Hepatocyte (in vitro differentiated cells): ENCODE results near the gene FBXO3. TPM values are rescaled to one million over a fixed set of nuclear protein-coding genes. Genes with fewer than 3 reads are reported as not detected.
A peak's percentile ranks its signal among the peaks of the same experiment; 100 is the strongest.
"Not testable (repeated sequence)": the region's sequence is repeated elsewhere in the genome, so short reads cannot be mapped to it uniquely, and the experiment has no call there.

Experiments used
- DNase-seq: peaks from one replicate; pipeline ENCODE4 v3.0.0-alpha.2; 2016; ENCODE audit warnings: low spot score
- H2AFZ ChIP-seq: fragments of 200-600 bp; sonication (generic); 2 replicates; pipeline ENCODE4 v1.6.0; 2016; ENCODE audit warnings: antibody characterized with exemption, mild to moderate bottlenecking
- H3K27ac ChIP-seq: fragments of 200-600 bp; sonication (generic); 2 replicates; pipeline ENCODE4 v1.5.1; 2016; ENCODE audit warnings: mild to moderate bottlenecking
- H3K27me3 ChIP-seq: fragments of 200-600 bp; sonication (generic); 2 replicates; pipeline ENCODE4 v1.6.1; 2016
- H3K36me3 ChIP-seq: fragments of 200-600 bp; sonication (generic); replicated peaks from 2 replicates; pipeline ENCODE4 v1.5.1; 2016; ENCODE audit warnings: low read depth; ENCODE audit not compliant: insufficient read depth
- H3K4me1 ChIP-seq: fragments of 200-600 bp; sonication (generic); 2 replicates; pipeline ENCODE4 v1.5.1; 2016; ENCODE audit warnings: mild to moderate bottlenecking, moderate library complexity; ENCODE audit not compliant: insufficient read depth
- H3K4me2 ChIP-seq: fragments of 200-600 bp; sonication (generic); 2 replicates; pipeline ENCODE4 v1.6.0; 2016
- H3K4me3 ChIP-seq: fragments of 200-600 bp; sonication (generic); 2 replicates; pipeline ENCODE4 v1.5.1; 2016; ENCODE audit warnings: mild to moderate bottlenecking
- H3K79me2 ChIP-seq: fragments of 200-600 bp; sonication (generic); 2 replicates; pipeline ENCODE4 v1.6.0; 2017; ENCODE audit warnings: mild to moderate bottlenecking
- H3K9me2 ChIP-seq: fragments of 200-600 bp; sonication (generic); replicated peaks from 2 replicates; pipeline ENCODE4 v1.6.0; 2017; ENCODE audit warnings: mild to moderate bottlenecking; ENCODE audit not compliant: insufficient read depth
- H3K9me3 ChIP-seq: fragments of 200-600 bp; sonication (generic); 2 replicates; pipeline ENCODE4 v1.5.1; 2016; ENCODE audit warnings: low read depth, mild to moderate bottlenecking
- H4K20me1 ChIP-seq: fragments of 200-600 bp; sonication (generic); 2 replicates; pipeline ENCODE4 v1.6.0; 2016; ENCODE audit warnings: mild to moderate bottlenecking; ENCODE audit not compliant: insufficient read depth, poor library complexity, severe bottlenecking
- CTCF ChIP-seq: fragments of 200-600 bp; sonication (generic); IDR thresholded peaks from 2 replicates; pipeline ENCODE4 v1.5.1; 2016; ENCODE audit warnings: antibody characterized with exemption, mild to moderate bottlenecking; ENCODE audit not compliant: poor library complexity
- EZH2 ChIP-seq: fragments of 200-600 bp; sonication (generic); IDR thresholded peaks from 2 replicates; pipeline ENCODE4 v1.6.1; 2016; ENCODE audit warnings: antibody characterized with exemption, mild to moderate bottlenecking, borderline replicate concordance
- EZH2phosphoT487 ChIP-seq: fragments of 200-600 bp; sonication (generic); IDR thresholded peaks from one replicate; pipeline ENCODE4 v1.6.1; 2018; ENCODE audit warnings: antibody characterized with exemption, mild to moderate bottlenecking, low read depth, moderate library complexity; ENCODE audit not compliant: unreplicated experiment, severe bottlenecking
- WGBS: methylation state at CpG from one replicate; pipeline ENCODE4 v1.1.6; 2016; ENCODE audit warnings: low lambda C conversion rate; ENCODE audit errors: missing lambda C conversion rate; 5-methylcytosine and 5-hydroxymethylcytosine counted together
- polyA plus RNA-seq: library from polyadenylated mRNA; unstranded; fragments of >200 nt; fragmentation: Nextera tagmentation; extraction: Ambion mirVana; gene quantifications from 2 replicates; pipeline ENCODE4 v1.2.1, GENCODE V29; 2016
- total RNA-seq: library from RNA; depleted of rRNA; stranded (reverse); fragments of >200 nt; gene quantifications from 2 replicates; pipeline ENCODE4 v1.2.3, GENCODE V29; 2014

Gene FBXO3, protein sequence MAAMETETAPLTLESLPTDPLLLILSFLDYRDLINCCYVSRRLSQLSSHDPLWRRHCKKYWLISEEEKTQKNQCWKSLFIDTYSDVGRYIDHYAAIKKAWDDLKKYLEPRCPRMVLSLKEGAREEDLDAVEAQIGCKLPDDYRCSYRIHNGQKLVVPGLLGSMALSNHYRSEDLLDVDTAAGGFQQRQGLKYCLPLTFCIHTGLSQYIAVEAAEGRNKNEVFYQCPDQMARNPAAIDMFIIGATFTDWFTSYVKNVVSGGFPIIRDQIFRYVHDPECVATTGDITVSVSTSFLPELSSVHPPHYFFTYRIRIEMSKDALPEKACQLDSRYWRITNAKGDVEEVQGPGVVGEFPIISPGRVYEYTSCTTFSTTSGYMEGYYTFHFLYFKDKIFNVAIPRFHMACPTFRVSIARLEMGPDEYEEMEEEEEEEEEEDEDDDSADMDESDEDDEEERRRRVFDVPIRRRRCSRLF
- total RNA-seq, result 50.7 and 58.1 TPM in 2 replicates
- 28.0 and 29.3 TPM in 2 replicates for polyA plus RNA-seq

DNA sequence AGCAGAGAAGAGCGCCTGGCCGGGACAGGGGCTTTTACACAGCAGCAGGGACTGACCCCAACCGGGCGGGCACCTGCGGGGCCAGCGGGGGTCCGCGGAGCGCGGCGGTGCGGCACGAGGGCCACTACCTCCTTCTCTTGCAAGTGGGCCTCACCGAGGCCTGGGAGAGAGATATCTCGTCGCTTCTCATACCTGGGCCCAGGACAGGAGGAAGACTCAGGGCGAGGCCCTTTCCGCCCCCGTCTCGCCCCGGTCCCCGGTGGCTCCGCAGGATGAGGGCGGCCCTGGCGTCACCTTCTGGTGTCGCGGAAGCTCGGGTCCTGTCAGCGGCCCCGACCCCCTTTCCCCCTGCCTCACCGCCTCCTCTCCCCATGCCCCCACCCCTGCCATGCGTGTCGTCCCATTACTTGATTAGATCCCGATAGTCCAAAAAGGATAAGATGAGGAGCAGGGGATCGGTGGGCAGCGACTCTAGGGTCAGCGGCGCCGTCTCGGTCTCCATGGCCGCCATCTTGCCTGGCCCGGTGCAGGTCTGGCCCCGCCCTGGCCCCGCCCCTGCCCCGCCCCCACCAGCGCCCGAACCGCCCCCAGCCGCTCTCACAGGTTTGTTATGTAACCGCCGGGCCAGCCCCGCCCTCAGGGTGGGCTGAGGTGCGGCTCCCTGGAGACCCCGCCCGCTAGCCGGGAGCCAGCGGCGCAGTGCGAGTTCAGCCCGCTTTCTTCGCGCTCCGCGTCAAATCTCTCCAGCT is at the start of gene FBXO3:
FBXO3 (minus strand) TSS at position 534 of the 749 bp plus-strand sequence; CDS start at position 511, 23 bp downstream.
- Histone ChIP-seq H3K36me3 (no peaks in the 10 kb centered on the region), H3K4me3 (peak within 1 kb of the TSS; percentile 88), H2AFZ (peak within 1 kb of the TSS; percentile 98), H3K4me2 (peak within 1 kb of the TSS; percentile 83), H3K79me2 (peaks cover 40% of the 10 kb centered on the region), H3K9me2 (no peaks in the 10 kb centered on the region), H3K9me3 (no peaks in the 10 kb centered on the region), H3K4me1 (peaks cover 26% of the 10 kb centered on the region), H3K27ac (peak within 1 kb of the TSS; percentile 84), H4K20me1 (peaks cover 16% of the 10 kb centered on the region), H3K27me3 (peaks cover 9% of the 10 kb centered on the region)
- TF ChIP-seq EZH2 (no peak), CTCF (no peak), EZH2phosphoT487 (no peak)
- under 1% methylated on average over 28 of the region's 64 CpGs for WGBS
- DNase-seq, result peak; percentile 94

- not testable (repeated sequence) for H3K4me2 ChIP-seq, H3K9me3 ChIP-seq, H3K79me2 ChIP-seq, DNase-seq, H3K27ac ChIP-seq, H3K9me2 ChIP-seq, H3K36me3 ChIP-seq, H2AFZ ChIP-seq, H3K4me1 ChIP-seq, H3K4me3 ChIP-seq, H4K20me1 ChIP-seq
- WGBS, result 67% methylated on average over 3 of the region's 3 CpGs
- H3K27me3 ChIP-seq, result peaks cover 54% of the 10 kb centered on the region
Observed at GRCh38 chr11:33822981-33823380, 48.7 kb upstream of the FBXO3 start.

DNA sequence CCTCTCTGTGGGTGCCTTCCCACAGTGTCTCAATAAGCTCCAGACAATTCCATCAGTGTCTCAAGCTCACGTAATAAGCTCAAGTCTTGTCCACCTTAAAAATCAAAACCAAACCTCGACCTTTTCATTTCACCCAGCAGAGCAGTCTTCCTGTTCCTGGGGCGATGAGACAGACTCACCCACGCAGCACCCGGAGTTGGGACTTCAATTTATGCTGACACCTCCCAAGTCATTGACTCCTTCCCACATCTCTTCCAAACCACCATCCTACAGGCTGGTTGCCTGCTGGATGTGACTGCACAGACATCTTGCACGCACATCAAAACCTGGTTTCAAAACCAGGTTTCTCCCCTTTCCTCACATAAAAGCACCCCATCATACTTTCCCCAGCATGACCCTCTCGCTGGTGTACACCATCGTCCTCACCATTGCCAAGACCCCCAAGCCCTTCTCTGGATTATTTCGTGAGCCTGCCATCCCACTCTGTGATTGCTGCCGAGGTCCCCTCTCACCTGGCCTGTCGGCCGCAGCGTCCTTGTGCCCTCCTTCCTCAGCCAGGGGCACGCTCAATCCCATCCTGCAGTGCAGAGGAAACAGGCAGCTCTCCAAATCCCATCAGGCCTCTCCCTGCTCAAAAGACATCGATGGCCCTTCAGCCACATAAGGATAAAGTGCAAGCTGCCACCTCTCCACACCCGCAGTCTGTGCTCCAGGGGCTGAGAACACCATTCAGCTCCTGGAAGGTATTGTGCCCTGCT is 45.1 kb upstream of the FBXO3 start:
- H3K4me2 ChIP-seq, result no peak overlapping the region
- H3K36me3 ChIP-seq, result no peaks in the 10 kb centered on the region
- no peaks in the 10 kb centered on the region for H3K9me3 ChIP-seq
- TF ChIP-seq CTCF (no peak), EZH2 (no peak), EZH2phosphoT487 (no peak)
- WGBS, result 86% methylated on average over 16 of the region's 16 CpGs
- no peaks in the 10 kb centered on the region for H4K20me1 ChIP-seq
- peaks cover 46% of the 10 kb centered on the region for H3K27me3 ChIP-seq
- H3K27ac ChIP-seq, result no peak overlapping the region
- H3K4me3 ChIP-seq, result no peak overlapping the region
- no peaks in the 10 kb centered on the region for H3K9me2 ChIP-seq
- H3K4me1 ChIP-seq, result no peaks in the 10 kb centered on the region
- H3K79me2 ChIP-seq, result no peaks in the 10 kb centered on the region
- H2AFZ ChIP-seq, result no peak overlapping the region
- no peak for DNase-seq
